ENCODE data around the gene YBX2. TPM values are rescaled to one million over a fixed set of nuclear protein-coding genes. Genes with fewer than 3 reads are reported as not detected.
A peak's percentile ranks its signal among the peaks of the same experiment; 100 is the strongest.

YBX2 gene
- total RNA-seq, 1 donor from 2014 or later = 0.77 TPM

DNA sequence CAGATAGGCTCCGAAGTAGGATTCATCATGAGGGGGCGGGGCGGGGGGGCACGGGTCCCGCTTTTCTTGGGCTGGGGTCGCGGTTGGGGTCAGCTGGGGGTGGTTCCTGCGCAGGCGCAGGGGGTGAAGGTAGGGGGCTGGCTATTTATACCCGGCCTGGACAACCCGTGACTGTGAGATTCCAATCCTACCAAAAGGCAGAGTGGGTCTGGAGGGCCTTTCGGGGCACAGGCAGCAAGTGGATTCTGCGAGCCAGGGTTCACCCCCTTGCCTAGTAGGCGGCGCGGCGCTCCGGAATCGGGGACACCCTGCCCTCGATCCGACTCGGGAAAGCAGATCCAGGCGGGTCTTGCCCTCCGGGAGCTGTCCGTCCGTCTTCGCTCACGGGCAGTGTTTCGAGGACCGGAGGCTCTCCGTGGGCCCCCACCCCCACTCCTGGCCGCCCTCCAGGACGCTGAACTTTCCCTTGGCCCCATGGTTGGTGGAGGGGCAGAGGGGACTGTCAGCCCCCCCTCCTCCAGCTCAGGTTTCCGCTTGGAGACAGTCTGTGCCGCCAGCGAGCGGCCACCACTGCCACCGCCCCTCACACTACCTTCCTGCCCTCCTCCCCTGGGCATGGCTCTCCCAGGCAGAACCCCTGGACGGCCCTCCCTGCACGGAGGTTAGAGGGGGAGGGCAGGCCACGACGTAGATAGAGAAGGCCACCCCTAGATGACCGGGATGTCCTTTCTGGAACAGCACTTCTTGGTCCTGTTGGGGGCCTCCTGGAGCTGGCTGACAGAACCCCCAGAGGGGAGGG is 12.3 kb downstream of the YBX2 start:
- ATAC-seq (peak; percentile 69), DNase-seq (peak; percentile 90)
- intact Hi-C loops (cut with micrococcal nuclease) = loop anchor here (2.0 kb wide), 1 partner anchor 15 kb away; no protein-coding TSS in a partner anchor

DNA sequence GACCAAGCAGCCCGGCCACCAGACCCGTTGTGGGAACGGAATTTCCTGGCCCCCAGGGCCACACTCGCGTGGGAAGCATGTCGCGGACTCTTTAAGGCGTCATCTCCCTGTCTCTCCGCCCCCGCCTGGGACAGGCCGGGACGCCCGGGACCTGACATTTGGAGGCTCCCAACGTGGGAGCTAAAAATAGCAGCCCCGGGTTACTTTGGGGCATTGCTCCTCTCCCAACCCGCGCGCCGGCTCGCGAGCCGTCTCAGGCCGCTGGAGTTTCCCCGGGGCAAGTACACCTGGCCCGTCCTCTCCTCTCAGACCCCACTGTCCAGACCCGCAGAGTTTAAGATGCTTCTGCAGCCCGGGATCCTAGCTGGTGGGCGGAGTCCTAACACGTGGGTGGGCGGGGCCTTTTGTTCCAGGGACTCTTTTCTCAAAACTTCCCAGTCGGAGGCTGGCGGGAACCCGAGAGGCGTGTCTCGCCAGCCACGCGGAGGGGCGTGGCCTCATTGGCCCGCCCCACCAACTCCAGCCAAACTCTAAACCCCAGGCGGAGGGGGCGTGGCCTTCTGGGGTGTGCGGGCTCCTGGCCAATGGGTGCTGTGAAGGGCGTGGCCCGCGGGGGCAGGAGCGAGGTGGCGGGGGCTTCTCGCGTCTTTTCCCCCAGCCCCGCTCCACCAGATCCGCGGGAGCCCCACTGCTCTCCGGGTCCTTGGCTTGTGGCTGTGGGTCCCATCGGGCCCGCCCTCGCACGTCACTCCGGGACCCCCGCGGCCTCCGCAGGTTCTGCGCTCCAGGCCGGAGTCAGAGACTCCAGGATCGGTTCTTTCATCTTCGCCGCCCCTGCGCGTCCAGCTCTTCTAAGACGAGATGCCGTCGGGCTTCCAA is 13.1 kb downstream of the YBX2 start, which contains the start of gene SLC2A4:
Gene SLC2A4 (plus strand): TSS at position 645 of the 879 bp plus-strand sequence. CDS start 217 bp downstream, at position 862.
- ATAC-seq (peak; percentile 84), DNase-seq (peak; percentile 97)
- intact Hi-C loops (cut with micrococcal nuclease) = loop anchor here (2.0 kb wide), 1 partner anchor 15 kb away; no protein-coding TSS in a partner anchor

- DNase-seq = peak; percentile 91
- intact Hi-C loops (cut with micrococcal nuclease) = loop anchor here (2.0 kb wide), 1 partner anchor 16 kb away; no protein-coding TSS in a partner anchor
- peak; percentile 62 for ATAC-seq
Measured at GRCh38 chr17:7280519-7281073, 13.8 kb downstream of the YBX2 start.

DNA sequence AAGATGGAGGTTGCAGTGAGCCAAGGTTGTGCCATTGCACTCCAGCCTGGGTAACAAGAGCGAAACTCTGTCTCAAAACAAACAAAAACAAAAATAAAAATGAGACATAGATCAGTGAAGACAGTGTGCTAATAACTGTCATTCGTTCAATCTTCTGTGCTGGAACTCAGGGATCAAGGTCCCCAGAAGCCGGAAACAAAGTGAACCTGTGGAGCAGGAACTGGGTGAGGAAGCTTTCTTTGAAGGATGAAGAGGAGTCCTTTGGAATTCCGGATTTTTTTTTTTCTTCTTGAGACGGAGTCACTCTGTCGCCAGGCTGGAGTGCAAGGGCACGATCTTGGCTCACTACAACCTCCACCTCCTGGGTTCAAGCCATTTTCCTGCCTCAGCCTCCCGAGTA is 15.0 kb downstream of the YBX2 start:
- ATAC-seq = no peak
- intact Hi-C loops (cut with micrococcal nuclease) = no loop called here

GRCh38 chr17:7266784-7267183 is 27.7 kb downstream of the YBX2 start:
- DNase-seq (no peak), ATAC-seq (no peak)
- intact Hi-C loops (cut with micrococcal nuclease) = no loop called here

More for the DNA sequence above, 15.0 kb downstream of the YBX2 start:
- DNase-seq = no peak

DNA sequence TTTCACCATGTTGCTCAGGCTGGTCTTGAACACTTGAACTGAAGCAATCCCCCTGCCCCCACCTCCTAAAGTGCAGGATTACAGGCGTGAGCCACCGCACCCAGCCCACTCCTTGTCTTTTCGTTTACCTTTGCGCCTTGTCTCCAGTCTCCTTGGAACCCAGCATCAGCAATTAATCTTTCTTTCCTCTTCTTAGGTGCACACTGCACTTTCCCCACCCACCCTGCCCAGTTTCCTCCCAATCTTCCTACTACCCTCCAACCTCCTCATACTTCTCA is 30.7 kb downstream of the YBX2 start:
- DNase-seq (no peak), ATAC-seq (no peak)
- intact Hi-C loops (cut with micrococcal nuclease) = no loop called here

DNA sequence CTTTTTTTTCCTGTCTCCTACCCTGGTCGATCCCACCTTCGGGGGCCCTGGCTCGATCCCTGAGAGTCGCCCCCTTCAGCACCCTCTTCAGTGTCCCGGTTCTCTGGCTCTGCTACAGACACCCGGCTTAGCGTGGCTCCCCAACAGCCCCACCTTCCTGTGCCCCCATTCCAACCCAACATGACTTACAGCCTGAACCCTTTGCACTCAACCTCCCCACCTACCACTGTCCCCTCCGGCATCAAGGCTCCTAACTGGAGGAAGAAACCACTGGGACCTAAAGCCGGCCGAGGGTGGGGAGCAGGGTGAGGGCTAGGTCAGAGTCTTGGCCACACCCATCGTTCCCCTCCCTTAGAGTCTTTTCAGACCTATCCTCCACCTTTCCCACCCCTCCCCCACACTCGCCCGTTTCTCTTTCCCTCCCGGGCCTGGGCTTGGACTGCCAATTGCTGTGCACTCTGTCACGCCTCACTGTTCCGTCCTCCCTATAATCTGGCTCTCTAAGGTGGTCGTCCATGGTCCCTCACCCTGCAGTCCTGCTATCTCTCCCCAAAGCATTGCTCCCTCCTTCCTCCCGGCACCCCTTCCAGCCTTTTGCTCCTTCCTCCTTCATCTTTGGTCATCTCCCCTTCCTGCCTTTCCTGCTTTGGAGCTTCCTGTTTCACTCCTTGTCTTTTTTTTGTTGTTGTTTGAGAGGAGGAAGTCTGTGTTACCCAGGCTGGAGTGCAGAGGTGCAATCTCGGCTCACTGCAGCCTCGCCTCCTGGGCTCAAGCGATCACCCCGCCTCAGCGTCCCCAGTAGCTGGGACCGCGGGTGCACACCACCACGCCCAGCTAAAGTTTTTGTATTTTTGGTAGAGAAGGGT is 31.3 kb downstream of the YBX2 start:
- ATAC-seq = no peak

GRCh38 chr17:7262192-7262934 is 32.1 kb downstream of the YBX2 start, which contains the start of gene CLDN7:
TSS of gene CLDN7 (minus strand) at chr17:7262478. CDS start at chr17:7262043, 435 bp downstream.
- no peak for DNase-seq
- intact Hi-C loops (cut with micrococcal nuclease) = no loop called here
- no peak for ATAC-seq

More for the DNA sequence above, 31.3 kb downstream of the YBX2 start:
- no peak for DNase-seq
- intact Hi-C loops (cut with micrococcal nuclease) = no loop called here

- intact Hi-C loops (cut with micrococcal nuclease) = no loop called here
- ATAC-seq = peak; percentile 33
- no peak for DNase-seq
Measured at GRCh38 chr17:7261379-7262191, 32.9 kb downstream of the YBX2 start.

DNA sequence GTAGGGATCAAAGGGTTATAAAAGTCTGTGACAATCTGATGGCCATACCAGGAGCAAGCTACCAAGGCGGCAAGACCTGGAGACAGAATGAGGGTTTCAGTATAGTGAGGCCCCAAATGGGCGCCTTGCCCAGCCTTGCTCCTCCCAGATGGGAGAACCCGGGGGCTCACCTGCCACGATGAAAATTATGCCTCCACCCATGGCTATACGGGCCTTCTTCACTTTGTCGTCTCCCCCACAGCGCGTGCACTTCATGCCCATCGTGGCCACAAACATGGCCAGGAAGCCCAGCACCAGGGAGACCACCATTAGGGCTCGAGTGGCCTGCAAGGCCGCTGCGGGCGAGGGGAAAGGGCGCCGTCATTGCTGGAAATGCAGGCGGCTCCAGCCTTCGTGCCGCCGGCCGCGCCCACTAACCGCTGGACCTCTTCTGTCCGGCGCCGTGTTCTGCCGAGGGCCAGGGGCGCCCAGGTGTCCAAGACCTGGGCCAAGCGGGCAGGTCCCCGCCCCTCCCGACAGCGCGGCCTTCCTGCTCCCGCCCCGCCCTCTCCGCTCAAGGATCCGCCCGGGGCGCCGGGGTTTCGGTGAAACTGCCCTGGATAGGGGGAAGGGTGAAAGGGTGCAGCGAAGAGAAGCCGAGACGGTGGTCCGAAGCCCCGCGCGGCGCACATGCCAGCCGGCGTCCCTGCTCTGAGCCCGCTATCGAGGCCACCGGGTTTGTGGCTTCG is 33.6 kb downstream of the YBX2 start:
- intact Hi-C loops (cut with micrococcal nuclease) = no loop called here
- ATAC-seq = peak; percentile 70

GRCh38 chr17:7260151-7260550 is 34.3 kb downstream of the YBX2 start:
- DNase-seq (no peak), ATAC-seq (peak; percentile 6)
- intact Hi-C loops (cut with micrococcal nuclease) = no loop called here

More for the DNA sequence above, 33.6 kb downstream of the YBX2 start:
- DNase-seq = peak; percentile 53

DNA sequence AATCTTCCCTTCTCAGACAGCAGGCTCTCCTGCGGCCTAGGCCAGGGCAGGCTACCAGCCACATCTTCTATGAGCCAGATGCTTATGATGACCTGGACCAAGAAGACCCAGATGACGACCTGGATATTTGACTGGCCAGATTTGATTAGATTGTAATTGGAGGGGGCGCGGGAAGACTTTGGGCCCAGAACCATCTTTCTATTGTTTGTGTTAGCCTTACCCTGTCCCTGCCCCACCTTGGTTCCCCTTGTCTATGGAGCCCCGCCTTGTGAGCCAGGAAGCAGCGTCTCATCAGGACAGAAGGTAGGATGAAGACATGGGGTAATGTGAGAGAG is 34.9 kb downstream of the YBX2 start:
- ATAC-seq (no peak), DNase-seq (no peak)
- intact Hi-C loops (cut with micrococcal nuclease) = no loop called here

GRCh38 chr17:7258731-7259554 is 35.5 kb downstream of the YBX2 start:
- no peak for ATAC-seq

DNA sequence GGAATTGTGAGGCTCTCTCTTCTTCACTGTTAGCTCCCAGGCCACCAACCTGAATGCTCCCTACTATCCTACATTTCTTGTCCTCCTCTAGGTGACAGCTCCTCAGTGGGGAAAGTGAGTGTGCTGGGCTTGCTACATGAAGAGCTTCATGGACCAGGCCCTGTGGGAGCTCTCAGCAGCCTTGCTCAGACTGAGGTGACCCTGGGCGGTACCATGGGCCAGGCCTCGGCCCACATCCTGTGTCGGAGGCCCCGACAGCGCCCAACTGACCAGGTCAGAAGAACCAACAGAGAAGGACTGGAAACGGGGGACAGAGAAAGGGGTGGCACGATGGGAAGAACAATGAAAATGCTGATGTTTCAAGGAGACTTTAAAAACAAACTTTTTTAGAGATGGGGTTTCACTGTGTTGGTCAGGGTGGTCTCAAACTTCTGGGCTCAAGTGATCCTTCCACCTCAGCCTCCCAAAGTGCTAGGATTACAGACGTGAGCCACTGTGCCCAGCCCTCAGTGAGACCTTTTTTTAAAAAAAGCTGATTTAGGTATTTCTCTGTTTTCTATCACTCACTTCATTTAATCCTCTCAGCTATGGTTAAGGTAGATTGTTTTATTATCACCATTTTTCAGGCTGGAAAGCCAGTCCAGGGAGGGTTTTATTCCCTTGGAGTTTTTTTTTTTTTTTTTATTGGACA is 37.5 kb downstream of the YBX2 start:
- ATAC-seq = no peak
- DNase-seq = no peak
- intact Hi-C loops (cut with micrococcal nuclease) = no loop called here

More at GRCh38 chr17:7258731-7259554, 35.5 kb downstream of the YBX2 start:
- no peak for DNase-seq
- intact Hi-C loops (cut with micrococcal nuclease) = no loop called here

- DNase-seq = no peak
- ATAC-seq = no peak
Measured at GRCh38 chr17:7254511-7254910, 39.9 kb downstream of the YBX2 start.

More at GRCh38 chr17:7254511-7254910, 39.9 kb downstream of the YBX2 start:
- intact Hi-C loops (cut with micrococcal nuclease) = no loop called here

Data from left ventricle myocardium superior (tissue), 1 donor.